ENCODE measurements around the gene HIPK4.
A peak's percentile ranks its signal among the peaks of the same experiment; 100 is the strongest.

The HIPK4 gene

DNA sequence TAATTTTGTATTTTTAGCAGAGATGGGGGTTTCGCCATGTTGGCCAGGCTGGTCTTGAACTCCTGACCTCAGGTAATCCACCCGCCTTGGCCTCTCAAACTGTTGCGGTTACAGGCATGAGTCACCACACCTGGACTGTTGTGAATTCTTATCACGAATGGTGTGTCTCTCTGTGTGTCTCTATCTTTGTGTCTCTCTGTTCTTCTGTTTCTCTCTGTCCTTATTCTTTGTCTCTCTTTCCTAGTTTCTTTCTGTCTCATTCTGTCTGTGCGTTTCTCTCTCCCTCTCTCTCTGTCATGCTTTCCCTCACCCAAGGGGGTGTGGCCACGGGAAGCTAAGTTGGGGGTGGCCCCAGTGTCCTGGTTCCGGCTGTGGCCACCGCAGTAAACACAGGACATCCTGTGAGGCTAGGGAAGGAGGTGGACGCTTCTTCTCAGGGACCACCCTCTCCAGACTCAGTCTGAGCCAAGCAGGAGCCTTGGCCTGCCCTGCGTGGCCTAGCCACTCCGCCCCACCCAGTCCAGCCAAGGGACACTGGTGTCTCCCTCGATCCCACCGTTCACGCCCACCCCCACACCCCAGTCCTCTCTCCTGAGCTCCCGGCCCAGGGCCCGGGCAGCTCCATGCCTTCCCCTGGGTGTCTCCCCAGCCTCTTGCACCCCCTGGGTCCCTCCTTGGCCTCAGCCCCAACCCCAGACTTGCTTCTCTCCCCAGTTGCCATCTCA lies 27.1 kb upstream of the HIPK4 start:
- Histone ChIP-seq H3K18ac (ENCODE audit: low read depth in 1 of 2, low read length in 2 of 2) (peak overlapping the region; percentile 93 to 99), H3K27me3 (ENCODE audit: control insufficient read depth in 1 of 2, insufficient read depth in 1 of 2, low read length in 2 of 2) (peaks cover 3 to 14% of the 10 kb centered on the region in 2 experiments), H3K4ac (ENCODE audit: low read depth in 1 of 2, low read length in 2 of 2) (peak overlapping the region; percentile 68 to 99), H2BK12ac (ENCODE audit: low read length in 2 of 2) (peak overlapping the region; percentile 91 to 95), H2AFZ (ENCODE audit: low read depth, low read length) (peak overlapping the region; percentile 24), H3K9me3 (ENCODE audit: control insufficient read depth, low read length) (no peaks in the 10 kb centered on the region), H2AK5ac (ENCODE audit: low read length, severe bottlenecking) (peak overlapping the region; percentile 86), H3K9ac (ENCODE audit: low read length) (peak overlapping the region; percentile 3), H2BK5ac (ENCODE audit: low read depth, low read length, poor library complexity, severe bottlenecking) (peak overlapping the region; percentile 33), H3K36me3 (ENCODE audit: control insufficient read depth in 1 of 2, insufficient read depth in 2 of 2, low read depth in 1 of 2, low read length in 2 of 2) (peaks cover 0 to 1% of the 10 kb centered on the region in 2 experiments), H3K14ac (ENCODE audit: low read length in 2 of 2) (peak overlapping the region in 1 of 2 experiments; percentile 63), H3K79me1 (replicated peaks; ENCODE audit: low read length, poor library complexity, severe bottlenecking) (no peaks in the 10 kb centered on the region), H3K27ac (ENCODE audit: low read length, poor library complexity, severe bottlenecking) (no peak overlapping the region), H2BK15ac (ENCODE audit: low read depth, poor library complexity, severe bottlenecking) (peak overlapping the region; percentile 100), H4K8ac (ENCODE audit: low read length) (peak overlapping the region; percentile 100), H3K4me3 (ENCODE audit: insufficient read depth in 1 of 2, low read depth in 1 of 2, low read length in 2 of 2) (no peak overlapping the region), H3K4me1 (ENCODE audit: control insufficient read depth, insufficient read depth, low read depth, low read length) (peaks cover 19% of the 10 kb centered on the region), H3K23ac (ENCODE audit: low read length in 2 of 2) (no peak overlapping the region), H2BK120ac (ENCODE audit: low read depth, low read length) (peak overlapping the region; percentile 99), H4K91ac (ENCODE audit: low read length) (peak overlapping the region; percentile 100), H3K4me2 (ENCODE audit: low read length, poor library complexity, severe bottlenecking) (no peak overlapping the region)
- peak; percentile 90 for DNase-seq
- 17% methylated on average over 16 of the region's 16 CpGs for WGBS

DNA sequence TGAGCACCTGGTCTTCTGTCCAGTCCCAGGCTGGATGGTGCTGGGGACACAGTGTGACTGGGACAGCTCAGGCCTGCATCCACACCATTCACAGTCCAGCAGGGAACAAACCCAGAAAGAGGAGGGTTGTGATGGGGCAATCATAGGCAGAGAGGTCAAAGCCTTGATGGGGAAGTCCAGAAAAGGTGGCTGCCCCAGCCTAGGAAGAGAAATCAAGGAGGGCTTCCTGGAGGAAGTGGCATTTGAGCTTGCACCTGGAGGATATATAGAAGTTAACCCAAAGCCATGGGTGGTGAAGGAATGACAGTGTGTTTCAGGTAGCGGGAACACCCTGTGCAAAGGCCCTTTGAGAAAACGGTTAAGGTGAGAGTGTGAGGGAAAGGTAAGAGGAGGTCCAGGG lies 25.8 kb upstream of the HIPK4 start:
- no peak overlapping the region for H3K4me3 ChIP-seq (ENCODE audit: insufficient read depth in 1 of 2, low read depth in 1 of 2, low read length in 2 of 2)
- peaks cover 3 to 18% of the 10 kb centered on the region in 2 experiments for H3K27me3 ChIP-seq (ENCODE audit: control insufficient read depth in 1 of 2, insufficient read depth in 1 of 2, low read length in 2 of 2)
- DNase-seq = no peak
- H2AK5ac ChIP-seq (ENCODE audit: low read length, severe bottlenecking) = peak overlapping the region; percentile 42
- no peak overlapping the region for H2AFZ ChIP-seq (ENCODE audit: low read depth, low read length)
- H4K91ac ChIP-seq (ENCODE audit: low read length) = peak overlapping the region; percentile 69
- no peak overlapping the region for H3K4me2 ChIP-seq (ENCODE audit: low read length, poor library complexity, severe bottlenecking)
- no peak overlapping the region for H2BK5ac ChIP-seq (ENCODE audit: low read depth, low read length, poor library complexity, severe bottlenecking)
- H2BK120ac ChIP-seq (ENCODE audit: low read depth, low read length) = peak overlapping the region; percentile 42
- H3K18ac ChIP-seq (ENCODE audit: low read depth in 1 of 2, low read length in 2 of 2) = peak overlapping the region; percentile 28 to 52
- peak overlapping the region; percentile 70 for H2BK15ac ChIP-seq (ENCODE audit: low read depth, poor library complexity, severe bottlenecking)
- H3K79me1 ChIP-seq (replicated peaks; ENCODE audit: low read length, poor library complexity, severe bottlenecking) = no peaks in the 10 kb centered on the region
- H3K4ac ChIP-seq (ENCODE audit: low read depth in 1 of 2, low read length in 2 of 2) = peak overlapping the region; percentile 32 to 83
- peak overlapping the region; percentile 81 to 98 for H2BK12ac ChIP-seq (ENCODE audit: low read length in 2 of 2)
- no peak overlapping the region for H3K23ac ChIP-seq (ENCODE audit: low read length in 2 of 2)
- H4K8ac ChIP-seq (ENCODE audit: low read length) = peak overlapping the region; percentile 62
- H3K14ac ChIP-seq (ENCODE audit: low read length in 2 of 2) = no peak overlapping the region
- no peak overlapping the region for H3K27ac ChIP-seq (ENCODE audit: low read length, poor library complexity, severe bottlenecking)
- H3K9ac ChIP-seq (ENCODE audit: low read length) = no peak overlapping the region
- peaks cover 25% of the 10 kb centered on the region for H3K4me1 ChIP-seq (ENCODE audit: control insufficient read depth, insufficient read depth, low read depth, low read length)
- 98% methylated on average over 2 of the region's 2 CpGs for WGBS
- H3K9me3 ChIP-seq (ENCODE audit: control insufficient read depth, low read length) = no peaks in the 10 kb centered on the region
- no peaks in the 10 kb centered on the region for H3K36me3 ChIP-seq (ENCODE audit: control insufficient read depth in 1 of 2, insufficient read depth in 2 of 2, low read depth in 1 of 2, low read length in 2 of 2)

DNA sequence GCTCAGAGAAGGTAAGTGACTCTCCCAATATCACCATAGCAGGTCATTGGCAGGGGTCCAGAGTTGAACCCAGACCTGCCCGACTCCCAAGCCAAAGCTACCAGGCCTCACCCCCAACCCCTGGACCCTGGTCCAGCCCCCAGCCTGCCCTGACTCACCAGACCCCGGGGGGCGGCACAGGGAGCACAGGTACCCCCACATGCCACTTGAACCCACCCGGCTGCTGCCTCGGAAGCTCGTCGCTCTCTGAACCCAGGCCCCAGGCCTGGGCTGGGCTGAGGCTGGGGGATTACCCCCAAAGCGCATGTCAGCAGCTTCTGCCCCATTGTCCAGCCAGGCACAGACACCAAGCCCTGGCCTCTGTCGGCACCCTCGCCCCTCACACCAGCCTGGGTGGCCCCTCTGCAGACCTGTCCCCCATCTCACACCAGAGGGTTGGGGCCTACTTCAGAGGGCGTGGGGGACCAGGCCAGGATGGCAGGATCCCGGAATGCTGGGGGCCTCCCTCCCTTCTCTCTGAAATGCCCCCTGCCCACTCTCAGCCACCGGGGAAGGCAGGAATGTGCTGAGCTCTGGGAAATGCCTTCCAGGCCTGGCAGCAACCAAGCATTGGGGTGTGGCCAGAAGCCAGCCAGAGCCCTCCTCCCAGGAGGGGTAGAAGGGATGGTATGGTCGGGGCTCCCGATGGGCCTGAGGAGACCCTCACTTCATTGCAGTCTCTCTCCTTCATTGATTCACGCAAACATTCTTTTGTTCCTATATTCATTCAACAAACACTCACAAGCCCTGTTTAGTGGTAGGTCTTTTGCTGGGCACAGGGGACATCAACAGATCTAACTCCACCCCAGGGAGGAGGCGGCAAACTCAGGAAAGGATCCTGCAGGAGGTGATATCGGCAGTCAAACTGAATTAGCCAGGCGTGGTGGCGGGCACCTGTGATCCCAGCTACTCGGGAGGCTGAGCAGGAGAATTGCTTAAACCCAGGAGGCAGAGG lies 24.9 kb upstream of the HIPK4 start:
- no peaks in the 10 kb centered on the region for H3K9me3 ChIP-seq (ENCODE audit: control insufficient read depth, low read length)
- H3K23ac ChIP-seq (ENCODE audit: low read length in 2 of 2) = no peak overlapping the region
- no peak overlapping the region for H2AFZ ChIP-seq (ENCODE audit: low read depth, low read length)
- peak overlapping the region; percentile 43 to 85 for H2BK12ac ChIP-seq (ENCODE audit: low read length in 2 of 2)
- H2BK5ac ChIP-seq (ENCODE audit: low read depth, low read length, poor library complexity, severe bottlenecking) = no peak overlapping the region
- H3K27me3 ChIP-seq (ENCODE audit: control insufficient read depth in 1 of 2, insufficient read depth in 1 of 2, low read length in 2 of 2) = peaks cover 3 to 18% of the 10 kb centered on the region in 2 experiments
- H3K79me1 ChIP-seq (replicated peaks; ENCODE audit: low read length, poor library complexity, severe bottlenecking) = no peaks in the 10 kb centered on the region
- H3K36me3 ChIP-seq (ENCODE audit: control insufficient read depth in 1 of 2, insufficient read depth in 2 of 2, low read depth in 1 of 2, low read length in 2 of 2) = no peaks in the 10 kb centered on the region
- peak overlapping the region; percentile 71 for H4K8ac ChIP-seq (ENCODE audit: low read length)
- peaks cover 27% of the 10 kb centered on the region for H3K4me1 ChIP-seq (ENCODE audit: control insufficient read depth, insufficient read depth, low read depth, low read length)
- peak overlapping the region; percentile 84 for H4K91ac ChIP-seq (ENCODE audit: low read length)
- no peak overlapping the region for H3K4me3 ChIP-seq (ENCODE audit: insufficient read depth in 1 of 2, low read depth in 1 of 2, low read length in 2 of 2)
- peak overlapping the region; percentile 90 for H2BK15ac ChIP-seq (ENCODE audit: low read depth, poor library complexity, severe bottlenecking)
- no peak overlapping the region for H3K27ac ChIP-seq (ENCODE audit: low read length, poor library complexity, severe bottlenecking)
- peak overlapping the region; percentile 26 for H3K9ac ChIP-seq (ENCODE audit: low read length)
- H3K14ac ChIP-seq (ENCODE audit: low read length in 2 of 2) = peak overlapping the region in 1 of 2 experiments; percentile 28
- H2AK5ac ChIP-seq (ENCODE audit: low read length, severe bottlenecking) = peak overlapping the region; percentile 57
- peak overlapping the region; percentile 13 for H2BK120ac ChIP-seq (ENCODE audit: low read depth, low read length)
- 95% methylated on average over 18 of the region's 21 CpGs for WGBS
- peak overlapping the region; percentile 55 to 68 for H3K18ac ChIP-seq (ENCODE audit: low read depth in 1 of 2, low read length in 2 of 2)
- peak overlapping the region; percentile 32 to 71 for H3K4ac ChIP-seq (ENCODE audit: low read depth in 1 of 2, low read length in 2 of 2)
- H3K4me2 ChIP-seq (ENCODE audit: low read length, poor library complexity, severe bottlenecking) = peak overlapping the region; percentile 7
- DNase-seq = no peak

All from mesenchymal stem cell (in vitro differentiated cells and primary cell).